GM12873 (cell line): ENCODE measurements around the gene HAPLN3.
A peak's percentile ranks its signal among the peaks of the same experiment; 100 is the strongest.

Source experiments
- CTCF ChIP-seq: IDR thresholded peaks from 2 replicates; pipeline ENCODE4 v1.5.1; 2012; ENCODE audit warnings: low read depth, mild to moderate bottlenecking, moderate library complexity, low read length, control low read depth; ENCODE audit not compliant: insufficient read depth; ENCODE audit errors: missing control alignments

The HAPLN3 gene

GRCh38 chr15:88900982-88901418, 5.7 kb upstream of the HAPLN3 start:
- no peak for TF ChIP-seq CTCF

- TF ChIP-seq CTCF, result no peak
These were observed 5.1 kb upstream of the HAPLN3 start for GRCh38 chr15:88900309-88900981.

- no peak for TF ChIP-seq CTCF
These were observed 3.9 kb upstream of the HAPLN3 start for GRCh38 chr15:88899251-88899650.

- TF ChIP-seq CTCF, result no peak
These were observed 3.4 kb upstream of the HAPLN3 start for GRCh38 chr15:88898736-88899135.

GRCh38 chr15:88897456-88898194, 2.3 kb upstream of the HAPLN3 start:
- TF ChIP-seq CTCF, result peak; percentile 14

- no peak for TF ChIP-seq CTCF
These were observed 1.8 kb upstream of the HAPLN3 start for GRCh38 chr15:88897142-88897455.

GRCh38 chr15:88896333-88897033, 1.1 kb upstream of the HAPLN3 start:
- TF ChIP-seq CTCF, result no peak
